NCI-H524 treated with DMSO at 0.1 percent for 48 hours (cell line): Measurements from ENCODE around the gene NFRKB.
"Not testable (repeated sequence)": the region's sequence is repeated elsewhere in the genome, so short reads cannot be mapped to it uniquely, and the experiment has no call there.

Experiments used
- DNase-seq: peaks from one replicate; lab custom pipeline; 2025; lab: John Stamatoyannopoulos, UW

The NFRKB gene

GRCh38 chr11:129894278-129895125 is 876 bp downstream of the NFRKB start:
- DNase-seq: no peak

GRCh38 chr11:129888451-129888850 is 6.9 kb downstream of the NFRKB start:
- DNase-seq: no peak

GRCh38 chr11:129885381-129885780 is 10.0 kb downstream of the NFRKB start:
- DNase-seq: no peak

- no peak for DNase-seq
These were observed 10.8 kb downstream of the NFRKB start for GRCh38 chr11:129884581-129884980.

GRCh38 chr11:129881570-129882170 is 13.7 kb downstream of the NFRKB start:
- no peak for DNase-seq

- DNase-seq: no peak
These were observed 15.1 kb downstream of the NFRKB start for GRCh38 chr11:129880311-129880710.

GRCh38 chr11:129871914-129872313 is 23.5 kb downstream of the NFRKB start:
- DNase-seq: no peak

- not testable (repeated sequence) for DNase-seq
These were observed 26.8 kb downstream of the NFRKB start for GRCh38 chr11:129868626-129869025.

- DNase-seq: no peak
These were observed 29.1 kb downstream of the NFRKB start for GRCh38 chr11:129866311-129866710.

GRCh38 chr11:129865701-129866100 is 29.7 kb downstream of the NFRKB start:
- DNase-seq: no peak

- no peak for DNase-seq
These were observed 30.6 kb downstream of the NFRKB start for GRCh38 chr11:129864811-129865210.

- no peak for DNase-seq
These were observed 33.5 kb downstream of the NFRKB start for GRCh38 chr11:129861702-129862522.

- DNase-seq: no peak
These were observed 39.3 kb downstream of the NFRKB start for GRCh38 chr11:129856036-129856435.

- no peak for DNase-seq
These were observed 40.3 kb downstream of the NFRKB start for GRCh38 chr11:129855086-129855485.

GRCh38 chr11:129854232-129854805 is 41.1 kb downstream of the NFRKB start:
- DNase-seq: no peak

- DNase-seq: no peak
These were observed 41.7 kb downstream of the NFRKB start for GRCh38 chr11:129853518-129854231.

- no peak for DNase-seq
These were observed 43.1 kb downstream of the NFRKB start for GRCh38 chr11:129852125-129852740.

GRCh38 chr11:129849447-129850130 is 45.8 kb downstream of the NFRKB start:
- no peak for DNase-seq

GRCh38 chr11:129847361-129847760 is 48.0 kb downstream of the NFRKB start:
- DNase-seq: not testable (repeated sequence)

- DNase-seq: no peak
These were observed 48.7 kb downstream of the NFRKB start for GRCh38 chr11:129846508-129847335.
